Neuron (in vitro differentiated cells): ENCODE results near the gene PRODH.
"Not testable (repeated sequence)": the region's sequence is repeated elsewhere in the genome, so short reads cannot be mapped to it uniquely, and the experiment has no call there.

Experiments
- H2AFZ ChIP-seq: one replicate; pipeline ENCODE4 v1.6.1; 2013; ENCODE audit warnings: low read depth, mild to moderate bottlenecking, inconsistent platforms, low read length, moderate library complexity
- H3K27me3 ChIP-seq: one replicate; pipeline ENCODE4 v1.6.1; 2013; ENCODE audit warnings: low read length; ENCODE audit not compliant: insufficient read depth
- H3K36me3 ChIP-seq: one replicate; pipeline ENCODE4 v1.6.1; 2013; ENCODE audit warnings: low read length; ENCODE audit not compliant: insufficient read depth
- H3K4me1 ChIP-seq: one replicate; pipeline ENCODE4 v1.6.1; 2013; ENCODE audit warnings: low read length; ENCODE audit not compliant: insufficient read depth
- H3K4me3 ChIP-seq: 2 replicates; pipeline ENCODE4 v1.5.1; 2013; ENCODE audit warnings: mild to moderate bottlenecking, low read length, moderate library complexity
- H3K9me3 ChIP-seq: one replicate; pipeline ENCODE4 v1.6.1; 2013; ENCODE audit warnings: low read length

Gene PRODH

DNA sequence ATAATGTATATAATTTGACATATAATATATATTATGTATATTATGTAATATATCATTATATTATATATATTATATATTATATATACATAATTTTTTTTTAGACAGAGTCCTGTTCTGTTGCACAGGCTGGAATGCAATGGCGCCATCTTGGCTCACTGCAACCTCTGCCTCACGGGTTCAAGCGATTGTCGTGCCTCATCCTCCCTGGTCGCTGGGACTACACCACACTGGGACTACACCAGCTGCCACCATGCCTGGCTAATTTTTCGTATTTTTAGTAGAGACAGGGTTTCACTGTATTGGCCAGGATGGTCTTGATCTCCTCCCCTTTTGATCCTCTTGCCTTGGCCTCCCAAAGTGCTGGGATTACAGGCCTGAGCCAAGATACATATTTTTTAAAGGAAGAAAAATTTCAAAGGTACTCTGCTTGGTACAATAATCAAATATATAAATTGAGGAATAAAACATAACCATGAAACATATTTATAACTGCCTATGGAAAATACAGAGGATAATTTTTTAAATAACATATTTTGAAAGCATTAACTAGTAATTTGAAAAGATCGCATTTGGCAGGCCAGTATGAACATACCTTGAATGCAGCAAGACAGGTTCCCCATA, 39.9 kb downstream of the PRODH start:
- not testable (repeated sequence) for H3K4me1 ChIP-seq, H2AFZ ChIP-seq, H3K4me3 ChIP-seq, H3K27me3 ChIP-seq, H3K36me3 ChIP-seq, H3K9me3 ChIP-seq

DNA sequence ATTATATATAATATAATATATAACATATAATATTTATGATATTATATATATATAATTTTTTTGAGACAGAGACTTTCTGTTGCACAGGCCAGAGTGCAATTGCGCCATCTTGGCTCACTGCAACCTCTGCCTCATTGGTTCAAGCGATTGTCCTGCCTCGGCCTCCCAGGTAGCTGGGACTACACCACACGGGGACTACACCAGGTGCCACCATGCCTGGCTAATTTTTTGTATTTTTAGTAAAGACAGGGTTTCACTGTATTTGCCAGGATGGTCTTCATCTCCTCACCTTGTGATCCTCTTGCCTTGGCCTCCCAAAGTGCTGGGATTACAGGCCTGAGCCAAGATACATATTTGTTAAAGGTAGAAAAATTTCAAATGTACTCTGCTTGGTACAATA, 42.3 kb downstream of the PRODH start:
- not testable (repeated sequence) for H3K4me3 ChIP-seq, H3K36me3 ChIP-seq, H2AFZ ChIP-seq, H3K9me3 ChIP-seq, H3K4me1 ChIP-seq, H3K27me3 ChIP-seq

DNA sequence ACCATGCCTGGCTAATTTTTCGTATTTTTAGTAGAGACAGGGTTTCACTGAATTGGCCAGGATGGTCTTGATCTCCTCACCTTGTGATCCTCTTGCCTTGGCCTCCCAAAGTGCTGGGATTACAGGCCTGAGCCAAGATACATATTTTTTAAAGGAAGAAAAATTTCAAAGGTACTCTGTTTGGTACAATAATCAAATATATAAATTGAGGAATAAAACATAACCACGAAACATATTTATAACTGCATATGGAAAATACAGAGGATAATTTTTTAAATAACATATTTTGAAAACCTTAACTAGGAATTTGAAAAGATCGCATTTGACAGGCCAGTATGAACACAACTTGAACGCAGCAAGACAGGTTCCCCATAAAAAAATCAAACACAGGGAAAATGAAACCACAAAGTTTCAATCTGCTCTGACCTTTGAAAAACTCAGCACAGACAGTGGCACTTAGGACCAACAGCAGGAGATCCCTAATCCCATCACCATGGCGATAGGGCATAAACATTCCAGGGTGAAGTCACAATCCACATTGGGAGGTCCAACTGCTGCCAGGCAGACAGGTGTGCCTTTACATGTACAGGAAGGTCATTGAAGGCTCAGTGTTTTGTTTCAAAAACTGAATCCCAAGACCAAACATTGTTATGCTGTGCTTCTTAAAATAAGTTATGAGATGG, 45.4 kb downstream of the PRODH start:
- not testable (repeated sequence) for H3K36me3 ChIP-seq, H3K4me3 ChIP-seq, H3K27me3 ChIP-seq, H2AFZ ChIP-seq, H3K9me3 ChIP-seq, H3K4me1 ChIP-seq

DNA sequence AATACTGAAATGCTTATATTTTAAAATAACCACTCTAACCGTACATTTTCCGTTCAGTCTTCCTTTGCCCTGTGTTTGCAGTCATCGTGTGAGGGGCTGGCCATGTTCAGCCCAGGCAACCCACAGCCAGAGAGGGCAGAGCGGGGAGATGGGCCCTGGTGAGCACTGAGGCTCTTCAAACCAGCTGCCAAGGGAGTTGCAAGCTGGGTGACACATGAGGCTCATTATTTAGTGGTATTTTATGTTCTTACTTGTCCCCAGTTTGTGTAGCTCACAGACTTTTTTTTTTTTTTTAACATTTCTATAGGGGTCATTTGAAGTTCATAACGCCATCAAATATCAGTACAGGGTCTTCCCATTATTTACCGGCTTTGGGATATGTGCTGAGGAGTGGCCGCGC, 48.0 kb downstream of the PRODH start:
- no peak overlapping the region for H2AFZ ChIP-seq

DNA sequence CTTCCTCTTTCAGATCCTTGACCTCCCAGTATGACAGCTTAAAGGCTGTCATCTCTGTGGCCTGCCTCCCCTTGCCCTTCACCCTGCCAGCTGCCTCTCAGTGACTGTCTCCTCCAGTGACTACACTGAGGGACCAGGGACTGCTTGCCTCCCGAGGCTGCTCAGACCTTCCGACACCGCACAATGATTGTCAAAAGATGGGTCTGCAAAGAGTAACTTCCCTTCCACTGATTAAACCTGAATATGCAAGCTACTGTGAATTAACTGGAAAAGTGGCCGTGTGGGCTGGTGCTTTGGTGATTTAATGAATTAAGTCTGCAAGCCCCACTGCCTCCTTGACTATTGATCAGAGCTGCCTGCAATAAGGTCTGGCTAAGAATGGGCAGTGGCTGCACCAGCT, 51.6 kb downstream of the PRODH start:
- not testable (repeated sequence) for H3K4me3 ChIP-seq, H3K9me3 ChIP-seq, H3K4me1 ChIP-seq, H3K27me3 ChIP-seq, H3K36me3 ChIP-seq, H2AFZ ChIP-seq

More for the DNA sequence above, 48.0 kb downstream of the PRODH start:
- Histone ChIP-seq H3K36me3 (no peaks in the 10 kb centered on the region), H3K4me3 (no peak overlapping the region), H3K4me1 (no peaks in the 10 kb centered on the region), H3K27me3 (no peaks in the 10 kb centered on the region), H3K9me3 (no peaks in the 10 kb centered on the region)

DNA sequence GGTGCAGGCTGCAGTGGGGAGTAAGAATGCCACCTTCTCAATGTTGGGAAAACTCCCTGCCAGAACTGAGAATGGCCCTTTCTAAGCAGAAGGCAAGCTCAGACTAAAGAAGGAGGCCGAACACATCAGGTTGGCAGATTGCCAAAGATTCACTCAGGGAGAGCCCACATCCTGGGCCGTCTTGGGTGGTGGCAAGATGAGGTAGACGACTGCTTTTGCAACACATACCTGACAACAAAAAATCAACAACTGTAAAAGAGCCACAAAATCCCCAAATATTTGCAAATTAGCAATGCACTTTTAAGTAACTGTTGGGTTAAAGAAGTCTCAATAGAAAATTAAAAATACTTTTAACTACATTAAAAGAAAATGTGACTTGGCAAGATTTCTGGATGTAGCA, 54.8 kb downstream of the PRODH start:
- not testable (repeated sequence) for H3K4me1 ChIP-seq, H3K27me3 ChIP-seq, H2AFZ ChIP-seq, H3K36me3 ChIP-seq, H3K4me3 ChIP-seq, H3K9me3 ChIP-seq
